T-helper 9 cell (primary cell): Measurements from ENCODE around the gene BRD9.
"Not testable (repeated sequence)": the region's sequence is repeated elsewhere in the genome, so short reads cannot be mapped to it uniquely, and the experiment has no call there.

ENCODE experiments used
- DNase-seq: peaks from one replicate; pipeline ENCODE4 v3.0.0-alpha.2; 2020

BRD9 gene

DNA sequence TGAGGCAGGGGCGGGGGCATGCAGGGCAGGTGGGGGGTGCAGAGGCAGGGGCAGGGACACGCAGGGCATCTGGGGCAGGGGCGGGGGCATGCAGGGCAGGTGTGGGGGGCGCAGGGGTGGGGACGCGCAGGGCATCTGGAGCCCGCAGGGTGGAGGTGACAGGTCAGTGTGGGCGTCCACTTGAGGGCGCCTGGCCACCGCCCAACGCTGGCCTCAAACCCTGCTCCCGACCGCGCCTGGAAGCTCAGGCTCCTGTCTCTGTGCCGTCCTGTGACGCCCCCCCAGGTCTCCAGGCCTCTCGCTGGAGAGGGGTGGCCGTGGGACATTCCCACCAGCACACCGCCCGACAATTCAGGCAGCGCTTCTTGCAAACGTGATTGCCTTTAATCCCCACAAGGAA, 48.7 kb downstream of the BRD9 start:
- DNase-seq: not testable (repeated sequence)

DNA sequence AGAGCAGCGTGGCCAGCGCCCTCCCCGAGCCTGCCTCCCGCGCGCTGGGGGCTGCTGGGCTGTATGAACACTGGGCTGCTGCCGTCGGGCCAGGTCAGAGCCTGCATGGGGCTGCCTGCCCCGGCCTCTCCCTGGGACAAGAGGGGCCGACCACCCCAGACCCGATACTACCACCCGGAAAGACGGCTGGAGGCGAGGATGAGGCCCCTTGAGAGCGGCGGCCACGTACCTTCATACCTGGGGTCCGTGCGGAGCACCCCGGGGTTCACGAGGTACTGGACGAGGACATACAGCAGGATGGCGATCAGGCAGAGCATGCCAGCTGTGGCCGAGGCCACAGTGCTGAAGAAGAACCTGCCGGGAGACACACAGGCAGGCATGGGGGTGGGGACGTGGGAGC, 49.2 kb downstream of the BRD9 start:
- not testable (repeated sequence) for DNase-seq

DNA sequence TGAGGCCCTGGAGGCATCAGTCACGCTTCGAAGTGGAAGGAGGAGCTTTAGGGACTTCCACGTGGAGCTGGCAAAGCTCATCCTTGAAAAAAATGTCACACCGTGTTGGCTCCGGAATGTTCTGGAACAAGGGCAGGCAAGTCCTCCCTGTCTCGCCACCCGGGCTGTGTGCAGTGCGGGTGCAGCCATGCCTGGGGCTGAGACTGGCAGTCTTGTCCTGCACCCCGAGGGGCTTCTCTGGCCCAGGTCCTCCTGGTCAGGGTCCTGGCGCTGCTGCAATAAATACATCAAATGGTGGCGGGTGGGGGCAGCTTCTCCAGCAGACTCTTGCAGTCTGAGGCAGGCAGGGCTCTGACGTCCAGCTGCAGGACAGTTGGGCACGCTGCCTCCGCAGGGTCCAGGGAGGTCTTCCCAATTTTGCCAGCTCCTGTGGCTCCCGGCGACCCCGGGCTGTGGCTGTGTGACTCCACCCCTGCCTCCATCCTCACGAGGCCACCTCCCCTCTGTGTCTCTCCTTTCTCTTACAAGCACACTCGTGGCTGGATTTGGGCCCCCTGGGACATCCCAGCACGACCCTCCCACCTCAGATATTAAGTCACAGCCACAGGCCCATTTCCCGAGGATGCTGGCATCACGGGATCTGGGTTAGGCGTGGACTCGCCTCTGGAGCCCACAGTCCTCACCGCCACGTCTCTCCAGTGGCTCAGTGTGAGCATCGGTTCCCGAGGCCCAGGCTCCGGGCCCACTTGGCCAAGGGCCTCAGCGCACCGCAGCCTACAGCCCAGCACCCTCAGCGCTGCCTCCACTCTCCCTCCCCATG, 50.0 kb downstream of the BRD9 start:
- DNase-seq: not testable (repeated sequence)

DNA sequence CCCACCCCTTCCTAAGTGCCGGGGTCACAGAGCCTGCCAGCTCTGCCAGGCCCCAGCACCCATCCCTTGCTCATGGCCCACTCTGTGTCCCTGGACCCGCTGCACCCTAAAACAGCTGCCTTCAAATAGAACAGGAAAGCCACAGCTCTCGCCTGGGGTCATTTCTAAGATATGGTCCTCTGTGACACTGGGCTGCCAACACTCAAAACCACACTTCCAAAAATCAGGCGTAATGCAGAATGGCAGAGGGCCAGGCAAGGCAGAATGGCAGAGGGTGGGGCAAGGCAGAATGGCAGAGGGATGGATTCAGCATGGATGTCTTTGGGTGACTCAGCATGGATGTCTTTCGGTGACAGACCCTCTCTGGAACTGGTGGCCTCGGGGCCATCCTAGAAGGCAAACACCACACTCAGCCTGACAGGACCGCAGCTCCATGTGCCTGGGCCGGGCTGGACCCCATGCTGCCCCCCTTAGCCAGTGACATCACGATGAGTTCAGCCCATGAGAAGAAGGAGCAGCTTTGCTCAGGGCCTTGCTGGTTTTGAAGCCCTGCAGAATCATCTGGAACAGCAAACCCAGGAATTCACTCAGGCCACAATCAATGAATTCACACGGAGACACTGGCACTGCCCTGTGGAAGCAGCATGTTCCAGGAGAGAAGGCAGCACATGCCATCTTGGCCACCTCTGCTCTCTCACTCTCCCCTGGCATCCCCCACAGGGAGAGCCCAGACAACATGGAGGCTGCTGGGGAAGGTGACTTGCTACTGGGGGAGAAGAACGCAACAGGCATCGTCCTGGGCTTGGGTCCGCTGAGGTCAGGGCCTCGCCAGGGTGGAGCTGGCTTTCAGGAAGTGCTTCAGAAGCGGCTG, 50.8 kb downstream of the BRD9 start:
- not testable (repeated sequence) for DNase-seq

DNA sequence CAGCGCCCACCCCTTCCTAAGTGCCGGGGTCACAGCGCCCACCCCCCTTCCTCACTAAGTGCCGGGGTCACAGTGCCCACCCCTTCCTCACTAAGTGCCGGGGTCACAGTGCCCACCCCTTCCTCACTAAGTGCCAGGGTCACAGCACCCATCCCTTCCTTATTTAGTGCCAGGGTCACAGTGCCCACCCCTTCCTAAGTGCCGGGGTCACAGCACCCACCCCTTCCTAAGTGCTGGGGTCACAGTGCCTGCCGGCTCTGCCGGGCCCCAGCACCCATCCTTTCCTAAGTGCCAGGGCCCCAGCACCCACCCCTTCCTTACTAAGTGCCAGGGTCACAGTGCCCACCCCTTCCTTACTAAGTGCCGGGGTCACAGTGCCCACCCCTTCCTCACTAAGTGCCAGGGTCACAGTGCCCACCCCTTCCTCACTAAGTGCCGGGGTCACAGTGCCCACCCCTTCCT, 51.6 kb downstream of the BRD9 start:
- not testable (repeated sequence) for DNase-seq

DNA sequence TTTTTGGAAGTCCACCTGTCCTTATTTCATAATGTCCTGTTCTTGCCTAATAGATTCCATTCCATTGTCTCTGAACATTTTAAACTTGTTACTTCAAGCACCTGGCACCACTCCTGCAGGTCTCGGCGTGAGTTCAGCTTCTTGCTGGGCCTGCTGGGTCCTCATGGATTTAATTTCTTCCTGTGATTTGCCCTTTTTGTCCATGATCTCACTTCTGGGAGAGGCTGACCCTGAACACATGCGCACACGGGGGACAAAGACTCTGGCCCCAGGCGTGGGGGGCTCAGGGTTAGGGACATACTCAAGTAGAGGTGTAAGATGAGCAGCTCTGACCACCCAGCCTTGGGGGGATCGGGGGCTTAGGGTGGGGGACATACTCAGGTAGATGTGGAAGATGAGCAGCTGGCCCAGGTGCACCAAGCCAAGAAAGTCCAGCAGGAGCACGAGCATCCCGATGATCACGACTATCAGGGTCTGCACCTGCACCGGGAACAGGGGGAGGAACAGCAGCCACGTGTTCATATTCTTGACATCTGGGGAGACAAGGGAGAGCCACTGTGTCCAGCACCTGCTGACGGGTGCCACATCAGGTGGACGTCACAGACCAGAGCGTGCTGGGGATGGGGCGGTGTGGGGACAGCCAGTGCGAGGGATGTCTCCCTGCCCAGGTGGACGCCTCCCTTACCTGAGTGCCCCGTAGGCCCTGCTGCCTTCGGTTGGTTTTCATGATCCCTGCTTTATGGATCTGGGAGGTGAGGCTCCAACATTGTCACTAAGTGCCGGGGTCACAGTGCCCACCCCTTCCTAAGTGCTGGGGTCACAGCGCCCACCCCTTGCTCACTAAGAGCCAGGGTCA, 52.3 kb downstream of the BRD9 start:
- DNase-seq: not testable (repeated sequence)

DNA sequence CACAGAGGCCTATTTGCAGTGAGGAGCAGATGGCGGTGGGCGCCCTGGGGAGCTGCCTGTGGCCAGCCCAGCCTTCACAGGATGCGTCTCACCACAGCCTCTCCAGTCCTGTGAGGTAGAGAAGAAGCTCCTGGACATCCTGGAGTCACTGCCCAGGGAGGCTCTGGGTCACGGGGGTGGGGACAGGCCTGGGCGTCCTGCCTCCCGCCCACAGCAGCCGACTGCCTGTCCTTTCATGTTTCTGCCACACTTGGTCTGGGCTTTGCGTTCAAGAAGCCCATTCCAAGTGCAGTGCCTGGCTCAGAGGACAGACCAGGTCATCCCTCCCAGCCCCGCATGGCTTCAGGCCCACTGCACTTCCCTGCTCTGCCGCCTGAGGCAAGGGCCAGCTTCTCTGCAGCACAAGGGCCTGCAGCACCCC, 54.2 kb downstream of the BRD9 start:
- not testable (repeated sequence) for DNase-seq

DNA sequence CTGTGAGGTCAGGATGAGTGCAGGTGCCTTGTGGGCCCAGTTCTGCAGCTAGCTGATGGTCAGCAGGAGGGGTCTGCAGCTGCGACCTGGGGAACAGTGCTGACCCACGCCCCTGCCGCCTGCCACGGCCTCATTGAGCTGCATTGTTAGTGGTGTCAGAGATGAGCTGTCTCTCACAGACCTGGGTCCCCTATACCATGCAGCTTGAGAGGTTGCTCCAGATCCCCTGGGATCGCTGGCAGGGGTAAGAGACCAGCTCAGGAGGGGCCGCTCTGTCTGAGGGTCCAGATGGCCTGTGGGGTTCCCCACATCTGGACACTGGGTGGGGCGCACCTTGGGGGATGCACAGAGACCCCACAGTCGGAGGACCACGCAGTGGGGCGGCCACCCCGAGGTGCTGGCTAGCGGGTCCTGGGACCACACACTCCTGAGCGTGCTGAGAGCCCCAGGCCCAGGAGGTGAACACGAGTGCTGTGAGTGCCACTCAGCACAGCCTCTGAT, 54.9 kb downstream of the BRD9 start:
- not testable (repeated sequence) for DNase-seq

DNA sequence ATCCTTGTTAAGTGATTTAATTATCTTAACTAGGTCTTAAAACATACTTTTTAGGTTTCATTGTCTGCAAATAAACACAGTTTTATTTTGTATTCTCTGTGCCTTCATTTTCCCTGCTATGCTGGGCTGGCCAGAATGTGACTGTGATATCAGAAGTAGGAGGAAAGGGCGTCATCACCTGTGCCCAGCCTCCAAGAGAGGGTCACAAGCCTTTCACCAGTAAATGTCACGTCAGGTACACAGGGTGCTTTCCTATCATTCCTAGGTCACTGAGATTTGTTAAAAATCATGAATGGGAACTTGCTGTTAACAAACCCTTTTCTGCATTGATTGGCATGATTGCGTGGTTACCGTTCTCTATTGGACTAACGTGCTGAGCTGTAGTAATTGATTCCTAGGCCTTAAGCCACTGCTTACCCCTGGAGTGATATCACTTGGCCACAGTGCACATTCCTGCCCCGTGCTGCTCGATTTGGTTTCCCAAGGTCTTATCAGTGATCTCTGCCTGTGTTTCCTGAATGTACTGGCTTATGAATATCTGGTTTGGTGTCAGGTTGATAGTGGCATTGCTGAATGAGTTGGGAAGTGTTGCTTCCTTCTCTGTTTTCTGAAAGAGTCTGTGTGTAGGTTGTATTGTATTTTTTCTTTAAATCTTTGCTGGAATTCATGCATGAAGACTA, 56.5 kb downstream of the BRD9 start:
- not testable (repeated sequence) for DNase-seq

DNA sequence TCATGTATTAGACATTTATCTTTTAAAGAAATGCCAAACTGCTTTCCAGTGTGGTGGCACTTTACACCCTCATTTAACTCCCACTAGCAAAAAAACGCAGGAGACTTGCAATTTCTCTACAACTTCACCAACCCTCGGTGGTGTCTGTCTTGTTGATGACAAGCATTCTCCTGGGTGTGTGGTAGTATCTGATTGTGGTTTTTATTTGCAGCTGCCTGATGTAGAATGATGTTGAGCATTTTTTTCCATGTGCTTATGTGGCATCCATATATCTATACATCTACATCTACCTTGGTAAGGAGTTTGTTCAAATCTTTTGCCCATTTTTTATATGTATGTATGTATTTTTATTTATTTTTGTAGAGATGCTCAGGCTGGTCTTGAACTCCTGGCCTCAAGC, 58.6 kb downstream of the BRD9 start:
- not testable (repeated sequence) for DNase-seq

DNA sequence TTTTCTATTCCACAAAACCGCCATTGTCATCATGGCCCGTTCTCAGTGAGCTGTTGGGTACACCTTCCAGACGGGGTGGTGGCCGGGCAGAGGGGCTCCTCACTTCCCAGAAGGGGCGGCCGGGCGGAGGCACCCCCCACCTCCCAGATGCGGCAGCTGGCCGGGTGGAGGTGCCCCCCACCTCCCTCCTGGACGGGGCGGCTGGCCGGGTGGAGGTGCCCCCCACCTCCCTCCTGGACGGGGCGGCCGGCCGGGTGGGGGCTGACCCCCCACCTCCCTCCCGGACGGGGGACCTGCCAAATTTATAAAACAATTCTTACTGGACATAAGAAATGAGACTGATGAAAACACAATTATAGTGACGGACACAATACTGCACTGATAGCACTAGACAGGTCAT, 64.4 kb downstream of the BRD9 start:
- not testable (repeated sequence) for DNase-seq

DNA sequence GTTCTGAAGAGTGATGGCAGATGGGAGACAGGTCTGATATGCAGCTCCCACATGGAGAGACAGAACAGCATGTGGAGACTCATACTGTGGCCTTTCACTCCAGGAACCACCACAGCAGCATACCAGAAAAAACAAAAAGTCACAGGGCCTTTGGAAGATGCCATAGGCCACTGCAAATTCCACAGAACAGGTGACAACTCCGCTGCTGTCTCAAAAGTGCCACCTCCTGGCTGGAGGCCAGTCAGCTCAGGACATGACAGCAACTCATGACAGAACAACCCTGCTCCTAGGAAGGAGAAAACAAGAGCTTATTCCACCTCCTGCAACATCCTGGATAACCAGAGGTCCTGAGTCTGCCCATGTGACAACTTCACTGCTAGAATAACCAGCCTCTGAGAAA, 67.1 kb downstream of the BRD9 start:
- not testable (repeated sequence) for DNase-seq

DNA sequence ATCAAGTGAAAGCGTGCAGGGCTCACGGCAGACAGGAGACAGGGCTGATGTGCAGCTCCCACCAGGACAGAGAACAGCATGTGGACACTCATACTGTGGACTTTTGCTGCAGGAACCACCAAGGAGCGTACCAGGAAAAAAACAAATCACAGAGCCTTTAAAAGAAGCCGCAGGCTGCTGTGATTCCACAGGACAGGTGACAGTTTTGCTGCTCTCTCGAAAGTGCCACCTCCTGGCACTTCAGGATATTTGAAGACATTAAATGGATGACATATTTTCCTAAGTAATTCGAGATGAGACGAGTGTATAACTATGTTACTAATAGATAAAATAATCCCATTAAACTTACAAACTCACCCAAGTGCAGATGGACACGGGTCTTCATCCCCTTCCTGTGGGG, 71.1 kb downstream of the BRD9 start:
- DNase-seq: no peak

DNA sequence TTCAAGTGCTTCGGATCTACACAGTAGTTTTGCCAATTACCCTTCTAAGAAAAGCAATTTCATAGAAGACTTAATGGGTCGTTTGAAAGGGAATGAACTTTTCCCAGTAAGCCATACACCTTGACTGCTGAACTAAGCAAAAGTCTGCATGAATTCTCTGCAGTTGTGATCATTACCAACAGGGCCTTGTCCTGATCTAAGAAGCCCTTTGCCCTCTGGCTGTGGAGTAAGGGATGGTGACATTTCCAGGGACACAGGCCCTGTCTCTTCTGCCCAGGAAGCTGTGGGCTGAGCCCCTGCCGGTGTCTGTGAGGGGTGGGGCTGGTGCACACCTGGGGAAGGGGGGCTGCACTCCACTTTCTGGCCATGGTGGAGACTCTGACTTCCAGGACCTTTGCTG, 72.4 kb downstream of the BRD9 start:
- no peak for DNase-seq

DNA sequence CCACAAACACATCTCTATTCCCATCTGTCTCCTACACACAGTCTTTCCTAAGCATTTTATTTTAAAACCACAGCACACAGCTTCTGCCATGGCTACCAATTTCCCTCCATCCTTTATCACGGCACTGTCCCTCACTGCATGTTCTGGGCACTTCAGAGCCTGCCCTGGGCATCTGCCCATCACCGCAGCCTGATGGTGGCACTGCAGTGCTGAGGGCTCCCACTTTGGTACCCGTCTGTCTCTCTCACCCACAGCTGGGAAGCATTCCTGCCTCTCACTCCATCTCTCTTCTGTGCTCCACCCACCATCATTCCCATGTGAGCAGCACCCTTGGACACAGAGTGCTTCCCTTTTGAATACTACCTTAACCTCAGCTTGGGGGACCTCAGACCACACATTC, 73.5 kb downstream of the BRD9 start:
- no peak for DNase-seq

DNA sequence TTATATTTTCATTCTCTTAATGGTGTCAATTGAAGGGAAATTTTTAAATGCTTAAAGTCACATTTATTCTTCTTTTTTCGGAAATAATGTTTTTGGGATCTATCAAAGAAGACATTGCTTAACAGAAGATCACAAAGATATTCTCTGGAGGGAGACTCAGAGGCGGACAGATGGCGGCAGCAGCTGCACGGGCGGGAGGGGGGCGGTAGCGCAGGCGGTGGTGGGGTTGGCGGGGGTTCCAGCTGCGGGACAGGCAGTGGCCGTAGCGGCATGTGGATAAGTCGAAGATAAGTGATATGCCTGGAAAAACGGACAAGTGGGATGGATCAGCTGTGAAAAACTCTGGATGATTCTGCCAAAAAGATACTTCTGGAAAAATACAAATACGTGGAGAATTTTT, 76.4 kb downstream of the BRD9 start:
- no peak for DNase-seq

DNA sequence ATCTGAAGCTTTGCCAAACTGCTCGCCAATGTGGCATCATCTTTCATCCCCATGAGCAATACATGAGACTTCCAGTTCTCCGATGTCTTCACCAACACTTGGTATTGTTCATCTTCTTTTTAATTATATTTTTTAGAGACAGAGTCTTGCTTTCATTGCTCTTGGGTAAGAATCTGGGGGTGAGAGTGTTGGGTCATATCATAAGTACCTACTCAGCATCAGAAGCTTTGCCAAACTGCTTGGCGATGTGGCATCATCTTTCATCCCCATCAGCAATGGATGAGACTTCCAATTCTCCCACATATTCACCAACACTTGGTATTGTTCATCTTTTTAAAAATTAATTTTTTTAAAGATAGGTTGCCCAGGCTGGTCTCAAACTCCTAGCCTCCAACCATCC, 77.2 kb downstream of the BRD9 start:
- no peak for DNase-seq
